Nucleus accumbens (tissue), 56 donors: Measurements from ENCODE around the gene GKAP1.
"Not testable (repeated sequence)": the region's sequence is repeated elsewhere in the genome, so short reads cannot be mapped to it uniquely, and the experiment has no call there.

Experiments used
- DNase-seq, 56 donors: peaks; one replicate each; lab custom pipeline; 2025; lab: John Stamatoyannopoulos, UW

GKAP1 gene

GRCh38 chr9:83733739-83734138, 83.8 kb downstream of the GKAP1 start:
- no peak for DNase-seq

DNA sequence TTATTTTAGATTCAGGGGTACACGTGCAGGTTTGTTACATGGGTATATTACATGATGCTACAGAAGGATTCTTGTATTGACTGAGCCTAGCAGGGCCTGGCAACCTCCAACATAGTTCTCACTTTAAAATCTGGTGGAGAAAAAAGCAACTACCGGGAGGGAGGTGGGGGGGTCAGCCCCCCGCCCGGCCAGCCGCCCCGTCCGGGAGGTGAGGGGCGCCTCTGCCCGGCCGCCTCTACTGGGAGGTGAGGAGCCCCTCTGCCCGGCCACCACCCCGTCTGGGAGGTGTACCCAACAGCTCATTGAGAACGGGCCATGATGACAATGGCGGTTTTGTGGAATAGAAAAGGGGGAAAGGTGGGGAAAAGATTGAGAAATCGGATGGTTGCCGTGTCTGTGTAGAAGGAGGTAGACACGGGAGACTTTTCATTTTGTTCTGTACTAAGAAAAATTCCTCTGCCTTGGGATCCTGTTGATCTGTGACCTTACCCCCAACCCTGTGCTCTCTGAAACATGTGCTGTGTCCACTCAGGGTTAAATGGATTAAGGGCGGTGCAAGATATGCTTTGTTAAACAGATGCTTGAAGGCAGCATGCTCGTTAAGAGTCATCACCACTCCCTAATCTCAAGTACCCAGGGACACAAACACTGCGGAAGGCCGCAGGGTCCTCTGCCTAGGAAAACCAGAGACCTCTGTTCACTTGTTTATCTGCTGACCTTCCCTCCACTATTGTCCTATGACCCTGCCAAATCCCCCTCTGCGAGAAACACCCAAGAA, 88.8 kb downstream of the GKAP1 start:
- DNase-seq: not testable (repeated sequence)

- no peak for DNase-seq
Observed at GRCh38 chr9:83724436-83724835, 93.1 kb downstream of the GKAP1 start.

GRCh38 chr9:83722726-83723495, 94.7 kb downstream of the GKAP1 start:
- no peak for DNase-seq

DNA sequence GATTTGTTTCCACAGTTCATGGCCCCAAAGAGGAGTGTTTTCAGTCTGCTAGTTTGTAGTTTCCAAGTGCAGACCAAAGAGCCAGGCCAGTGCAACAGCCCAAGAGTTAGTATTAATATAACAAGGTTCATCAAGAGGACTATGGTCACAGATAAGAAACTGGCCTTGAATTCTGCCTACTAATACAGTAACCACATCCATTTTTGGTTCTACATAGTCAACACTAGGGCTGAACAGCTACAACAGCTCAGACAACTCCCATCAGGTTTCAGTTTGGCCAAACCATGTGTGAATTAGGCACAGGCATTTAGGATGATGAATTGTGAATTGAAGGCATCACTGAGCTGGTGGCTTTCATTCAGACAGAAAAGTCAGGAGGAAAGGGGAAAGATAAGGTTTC, 96.1 kb downstream of the GKAP1 start:
- DNase-seq: no peak

GRCh38 chr9:83715794-83716193, 101.8 kb downstream of the GKAP1 start:
- DNase-seq: no peak

GRCh38 chr9:83715221-83715620, 102.3 kb downstream of the GKAP1 start:
- no peak for DNase-seq

GRCh38 chr9:83714329-83714728, 103.2 kb downstream of the GKAP1 start:
- DNase-seq: no peak

GRCh38 chr9:83708515-83709158, 108.9 kb downstream of the GKAP1 start:
- peak in 48 of 56 donors; percentile 3 to 82 (median 66) for DNase-seq

DNA sequence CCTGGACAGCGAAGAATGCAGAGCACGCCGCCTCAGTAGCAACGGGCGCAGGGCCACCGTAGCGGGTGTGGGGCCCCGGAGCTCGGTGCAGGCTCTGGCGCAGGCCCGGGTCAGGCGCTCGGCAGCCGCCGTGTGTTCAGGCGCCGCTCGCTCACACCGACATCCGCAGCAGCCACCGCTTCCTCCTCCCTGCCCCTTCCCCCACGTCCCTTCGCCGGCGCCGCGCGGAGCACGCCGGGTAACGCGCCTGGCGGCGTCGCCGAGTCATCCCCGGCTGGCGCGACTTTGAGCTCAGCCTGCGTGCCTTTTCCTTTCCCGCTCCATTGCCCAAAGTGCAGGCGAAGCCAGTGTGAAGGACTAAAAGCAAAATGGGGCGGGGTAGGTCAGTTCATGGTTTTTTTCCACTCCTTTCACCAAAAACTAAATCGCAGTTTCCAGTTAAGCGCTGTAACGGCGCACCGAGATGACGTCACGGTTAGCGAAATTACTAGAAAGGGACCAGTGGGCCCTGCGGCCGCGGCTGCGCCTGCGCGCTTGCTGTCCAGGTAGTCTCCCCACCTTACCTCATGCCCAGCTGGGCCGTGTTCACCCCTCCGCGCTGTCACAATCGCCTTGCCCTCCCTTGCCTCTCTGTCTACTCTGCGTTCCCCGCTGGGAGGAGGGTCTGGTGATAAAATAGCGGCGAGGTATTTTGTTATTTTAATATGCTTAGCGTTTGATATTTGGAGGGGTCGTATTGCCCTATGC, 109.6 kb downstream of the GKAP1 start, which contains the start of gene UBQLN1:
Gene UBQLN1, minus strand, starts transcription at position 191 of the 747 bp plus-strand sequence. CDS start 279 bp downstream, outside the sequence.
- peak; percentile 42 to 99 (median 90) for DNase-seq

DNA sequence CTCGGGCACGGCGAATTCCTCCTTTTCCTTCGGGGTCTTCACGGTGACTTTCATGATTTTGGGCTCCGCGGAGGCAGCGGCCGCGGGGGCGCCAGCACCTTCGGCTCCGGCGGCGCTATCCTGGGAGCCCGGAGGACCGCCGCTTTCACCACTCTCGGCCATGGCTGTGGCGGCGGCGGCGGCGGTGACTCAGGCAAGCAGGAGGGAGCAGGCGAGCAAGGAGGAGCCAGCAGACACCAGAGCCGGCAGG, 110.1 kb downstream of the GKAP1 start:
- DNase-seq: peak in 6 of 56 donors; percentile 41 to 81 (median 68)

- DNase-seq: peak in 33 of 56 donors; percentile 5 to 70 (median 26)
Observed at GRCh38 chr9:83706676-83707517, 110.7 kb downstream of the GKAP1 start.

DNA sequence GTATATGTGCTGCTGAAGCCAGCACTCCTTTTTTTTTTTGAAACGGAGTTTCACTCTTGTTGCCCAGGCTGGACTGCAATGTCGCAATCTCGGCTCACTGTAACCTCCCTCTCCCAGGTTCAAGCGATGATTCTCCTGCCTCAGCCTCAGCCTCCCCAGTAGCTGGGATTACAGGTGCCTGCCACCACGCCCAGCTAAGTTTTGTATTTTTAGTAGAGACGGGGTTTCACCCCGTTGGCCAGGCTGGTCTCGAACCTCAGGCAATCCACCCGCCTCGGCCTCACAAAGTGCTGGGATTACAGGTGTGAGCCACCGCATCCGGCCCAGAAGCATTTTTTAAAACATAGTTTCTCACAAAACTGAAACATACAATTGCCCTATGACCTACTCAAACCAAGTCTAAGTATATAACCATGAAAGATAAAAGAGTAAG, 112.3 kb downstream of the GKAP1 start:
- not testable (repeated sequence) for DNase-seq

- DNase-seq: no peak
Observed at GRCh38 chr9:83701769-83702168, 115.8 kb downstream of the GKAP1 start.

DNA sequence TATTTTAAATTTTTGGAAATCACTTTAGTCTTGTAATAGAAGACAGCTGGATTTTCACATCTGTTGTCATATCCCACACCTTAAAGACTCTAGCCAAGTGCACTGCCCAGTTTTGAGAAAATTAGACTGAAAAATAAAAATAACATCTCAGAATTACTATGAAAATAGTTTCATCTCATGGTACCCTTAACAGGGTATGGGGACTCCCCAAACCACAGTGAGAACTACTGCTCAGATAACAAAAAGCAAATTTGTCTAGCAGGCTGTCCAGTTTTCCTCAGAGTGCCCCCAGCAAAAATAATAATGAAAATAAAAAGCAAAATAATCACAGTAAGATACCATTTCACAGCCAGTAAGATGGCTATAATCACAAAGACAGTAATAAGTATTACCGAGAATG, 116.3 kb downstream of the GKAP1 start:
- no peak for DNase-seq

- no peak for DNase-seq
Observed at GRCh38 chr9:83699615-83700014, 118.0 kb downstream of the GKAP1 start.

DNA sequence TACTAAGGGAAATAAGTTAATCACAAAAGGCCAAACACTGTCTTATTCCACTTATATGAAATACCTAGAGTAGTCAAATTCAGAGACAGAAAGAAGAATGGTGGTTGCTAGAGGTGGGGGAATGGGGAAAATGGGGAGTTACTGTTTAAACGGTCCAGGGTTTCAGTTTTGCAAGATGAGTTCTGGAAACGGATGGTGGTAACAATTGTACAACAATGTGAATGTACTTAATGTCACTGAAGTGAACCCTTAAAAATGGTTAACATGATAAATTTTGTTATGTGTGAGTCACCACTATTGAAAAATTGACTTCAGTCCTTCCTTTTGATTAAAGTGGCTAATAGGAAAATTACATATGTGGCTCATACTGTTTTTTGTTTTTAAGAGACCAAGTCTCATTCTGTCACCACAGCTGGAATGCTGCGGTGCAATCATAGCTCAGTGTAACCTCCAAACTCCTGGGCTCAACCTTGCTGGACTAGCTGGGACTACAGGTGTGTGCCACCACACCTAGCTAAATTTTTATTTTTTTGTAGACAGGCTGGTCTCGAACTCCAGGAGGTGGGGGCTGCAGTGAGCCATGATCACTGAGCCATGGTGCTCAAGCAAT, 118.5 kb downstream of the GKAP1 start:
- no peak for DNase-seq

- DNase-seq: no peak
Observed at GRCh38 chr9:83691492-83691891, 126.1 kb downstream of the GKAP1 start.
